GM23248 (cell line): ENCODE data around the gene GDAP2.

Experiments used
- EZH2 ChIP-seq: fragments of 200-600 bp; sonication (generic); IDR thresholded peaks from 2 replicates; pipeline ENCODE4 v1.6.1; 2018; ENCODE audit warnings: antibody characterized with exemption, mild to moderate bottlenecking; ENCODE audit not compliant: insufficient read depth, poor library complexity, severe bottlenecking
- EZH2phosphoT487 ChIP-seq: fragments of 200-600 bp; sonication (generic); IDR thresholded peaks from 2 replicates; pipeline ENCODE4 v1.6.1; 2018; ENCODE audit warnings: antibody characterized with exemption, moderate library complexity, mild to moderate bottlenecking, low read depth; ENCODE audit not compliant: insufficient read depth

DNA sequence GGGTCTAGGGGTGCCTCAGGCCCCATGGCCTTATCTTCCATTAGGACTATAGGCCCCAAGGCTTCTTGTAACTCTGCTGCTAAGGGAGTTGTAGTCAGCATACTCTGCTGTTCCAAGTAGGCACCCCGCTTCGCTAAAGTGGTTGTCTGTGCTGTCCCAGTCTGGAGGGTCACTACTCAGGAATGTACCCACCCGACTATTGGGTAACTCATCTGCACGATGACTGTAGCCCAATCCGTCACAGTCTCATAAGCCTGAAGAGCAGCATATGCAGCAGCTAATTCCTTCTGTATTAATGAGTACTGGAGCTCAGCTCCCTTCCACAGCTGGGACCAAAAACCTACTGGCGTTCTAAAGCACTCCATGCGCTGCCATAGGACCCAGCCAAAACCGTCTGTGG lies 111.0 kb downstream of the GDAP2 start:
- TF ChIP-seq EZH2 (no peak), EZH2phosphoT487 (no peak)
